OCI-LY7 (cell line): ENCODE measurements around the gene BAIAP2L2. TPM values are rescaled to one million over a fixed set of nuclear protein-coding genes. Genes with fewer than 3 reads are reported as not detected.
"Not testable (repeated sequence)": the region's sequence is repeated elsewhere in the genome, so short reads cannot be mapped to it uniquely, and the experiment has no call there.

ENCODE experiments used
- BruUV-seq: library from RNA; stranded (reverse); fragments of 400-500 nt; replicated peaks from 2 replicates; lab custom pipeline; 2021; lab: Mats Ljungman, UMichigan
- CTCF ChIA-PET: fragments of 300-600 bp; sonication (Branson Sonifier 250); formaldehyde crosslinking; loops from one replicate; lab custom pipeline; 2022; ENCODE audit warnings: antibody characterized with exemption; ENCODE audit not compliant: unreplicated experiment; lab: Charles Lee
- POLR2A ChIA-PET: fragments of 300-600 bp; sonication (Branson Sonifier 250); formaldehyde crosslinking; loops from one replicate; lab custom pipeline; 2022; ENCODE audit warnings: antibody characterized with exemption; lab: Charles Lee
- DNase-seq: peaks from one replicate; pipeline ENCODE4 v3.0.0-alpha.2; 2015; ENCODE audit warnings: low spot score
- H2AFZ ChIP-seq: fragments of 200-600 bp; sonication (generic), shearing (Covaris generic); 2 replicates; pipeline ENCODE4 v1.6.1; 2014; ENCODE audit warnings: mild to moderate bottlenecking, antibody characterized with exemption, low read length, moderate library complexity
- H3K27ac ChIP-seq: fragments of 200-600 bp; sonication (generic); 2 replicates; pipeline ENCODE4 v1.5.1; 2014; ENCODE audit warnings: mixed run types, low read depth, mild to moderate bottlenecking, moderate library complexity, low read length, inconsistent platforms; ENCODE audit not compliant: poor library complexity, severe bottlenecking
- H3K36me3 ChIP-seq: fragments of 200-600 bp; sonication (generic); 2 replicates; pipeline ENCODE4 v1.6.1; 2014; ENCODE audit warnings: mild to moderate bottlenecking, antibody characterized with exemption, low read length, moderate library complexity, mixed read lengths; ENCODE audit not compliant: insufficient read depth
- H3K4me1 ChIP-seq: fragments of 200-600 bp; sonication (generic); 2 replicates; pipeline ENCODE4 v1.5.1; 2014; ENCODE audit warnings: mild to moderate bottlenecking, low read length; ENCODE audit not compliant: insufficient read depth, poor library complexity, severe bottlenecking
- H3K4me2 ChIP-seq: fragments of 200-600 bp; sonication (generic); 2 replicates; pipeline ENCODE4 v1.6.1; 2014; ENCODE audit warnings: mild to moderate bottlenecking, low read length
- H3K4me3 ChIP-seq: fragments of 200-600 bp; sonication (generic); 2 replicates; pipeline ENCODE4 v1.5.1; 2014; ENCODE audit warnings: mild to moderate bottlenecking, low read depth, low read length; ENCODE audit not compliant: poor library complexity, severe bottlenecking
- H3K79me2 ChIP-seq: fragments of 200-600 bp; sonication (generic); 2 replicates; pipeline ENCODE4 v1.6.1; 2016; ENCODE audit warnings: low read depth, mild to moderate bottlenecking, low read length, moderate library complexity, mixed read lengths; ENCODE audit not compliant: insufficient read depth
- H3K9me2 ChIP-seq: fragments of 200-600 bp; sonication (generic); 2 replicates; pipeline ENCODE4 v1.6.1; 2016; ENCODE audit warnings: mild to moderate bottlenecking, low read length, mixed read lengths; ENCODE audit not compliant: insufficient read depth
- H3K9me3 ChIP-seq: fragments of 200-600 bp; sonication (generic); 2 replicates; pipeline ENCODE4 v1.6.1; 2014; ENCODE audit warnings: mild to moderate bottlenecking, mixed run types, low read length, mixed read lengths
- H4K20me1 ChIP-seq: fragments of 200-600 bp; sonication (generic); 2 replicates; pipeline ENCODE4 v1.6.1; 2014; ENCODE audit warnings: mild to moderate bottlenecking, antibody characterized with exemption, low read length, moderate library complexity, mixed read lengths; ENCODE audit not compliant: insufficient read depth
- CTCF ChIP-seq: fragments of 200-600 bp; sonication (generic); conservative IDR thresholded peaks from 2 replicates; pipeline ENCODE4 v1.5.1; 2014; ENCODE audit warnings: mild to moderate bottlenecking, antibody characterized with exemption, low read length, moderate library complexity, mixed read lengths
- EZH2phosphoT487 ChIP-seq: fragments of 200-600 bp; sonication (generic); IDR thresholded peaks from 2 replicates; pipeline ENCODE4 v1.6.1; 2018; ENCODE audit warnings: low read depth, borderline replicate concordance, mild to moderate bottlenecking, mixed run types, antibody characterized with exemption, low read length, moderate library complexity, mixed read lengths
- intact Hi-C: fragments of 100-400 bp; cut with micrococcal nuclease; formaldehyde crosslinking; loops from one replicate; pipeline ENCODE4 v1.10.0; 2022; ENCODE audit not compliant: unreplicated experiment
- total RNA-seq, 2 experiments: library from RNA; depleted of rRNA in 1 of 2; stranded (reverse); fragments of >200 nt in 1 of 2; shearing (Covaris generic) in 1 of 2; gene quantifications; 2 replicates each; pipeline ENCODE4 v1.2.3, GENCODE V29; 2014 to 2022

BAIAP2L2 gene
- total RNA-seq, 2 experiments from 2014 or later: 0.35 to 1.9 TPM

DNA sequence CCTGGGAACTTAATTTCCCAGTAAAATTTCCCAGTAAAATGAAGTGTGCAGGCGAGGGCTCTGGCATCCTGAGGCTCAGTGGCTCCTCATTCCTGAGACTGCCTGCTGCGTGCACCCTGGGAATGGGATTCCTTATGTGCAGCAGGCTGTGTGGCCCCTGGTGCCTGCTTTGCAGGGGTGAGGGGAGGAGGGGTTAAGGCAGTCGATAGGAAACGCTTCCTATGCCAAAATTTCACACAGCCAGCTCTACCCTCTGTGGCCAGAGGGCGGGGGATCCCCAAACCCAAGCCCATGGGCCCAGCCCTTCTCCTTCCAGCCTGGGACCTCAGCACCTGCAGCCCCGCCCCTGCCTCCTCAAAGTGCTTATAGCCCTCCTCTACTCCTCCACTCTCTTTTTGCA, 12.1 kb upstream of the BAIAP2L2 start:
- ChIA-PET POLR2A (no interaction called here), CTCF (no interaction called here)
- H3K36me3 ChIP-seq: no peaks in the 10 kb centered on the region
- no peaks in the 10 kb centered on the region for H3K4me1 ChIP-seq
- DNase-seq: peak; percentile 5
- no peaks in the 10 kb centered on the region for H3K9me3 ChIP-seq
- H3K9me2 ChIP-seq: no peaks in the 10 kb centered on the region
- no peak overlapping the region for H3K27ac ChIP-seq
- H4K20me1 ChIP-seq: no peaks in the 10 kb centered on the region
- no TSS peak for BruUV-seq
- no peak for TF ChIP-seq EZH2phosphoT487
- no peak for TF ChIP-seq CTCF
- no peak overlapping the region for H2AFZ ChIP-seq
- H3K4me2 ChIP-seq: no peak overlapping the region
- intact Hi-C loops: no loop called here
- no peak overlapping the region for H3K4me3 ChIP-seq
- H3K79me2 ChIP-seq: no peaks in the 10 kb centered on the region

- ChIA-PET POLR2A (no interaction called here), CTCF (no interaction called here)
- Histone ChIP-seq H3K79me2 (no peaks in the 10 kb centered on the region), H2AFZ (no peak overlapping the region), H3K4me3 (no peak overlapping the region), H3K27ac (no peak overlapping the region), H3K4me1 (no peaks in the 10 kb centered on the region), H3K9me2 (no peaks in the 10 kb centered on the region), H3K4me2 (no peak overlapping the region), H3K9me3 (no peaks in the 10 kb centered on the region), H3K36me3 (no peaks in the 10 kb centered on the region), H4K20me1 (no peaks in the 10 kb centered on the region)
- no TSS peak for BruUV-seq
- no peak for TF ChIP-seq EZH2phosphoT487
- TF ChIP-seq CTCF: no peak
- no peak for DNase-seq
- intact Hi-C loops: no loop called here
Observed at GRCh38 chr22:38120359-38121110, 10.1 kb upstream of the BAIAP2L2 start.

GRCh38 chr22:38118747-38119146, 8.3 kb upstream of the BAIAP2L2 start:
- H3K9me2 ChIP-seq, H2AFZ ChIP-seq, intact Hi-C loops, H3K9me3 ChIP-seq, CTCF ChIA-PET, H3K27ac ChIP-seq, DNase-seq, H3K4me1 ChIP-seq, H3K4me3 ChIP-seq, H3K36me3 ChIP-seq, H4K20me1 ChIP-seq, H3K4me2 ChIP-seq, H3K79me2 ChIP-seq, BruUV-seq: not testable (repeated sequence)
- POLR2A ChIA-PET: interaction anchor here (0.5 to 0.6 kb wide), 2 partner anchors 19 to 223 kb away, joined by 3 read pairs; no protein-coding TSS in a partner anchor
